NCI-H510A treated with DMSO at 0.1 percent for 48 hours (cell line): ENCODE data around the gene RBM39.
"Not testable (repeated sequence)": the region's sequence is repeated elsewhere in the genome, so short reads cannot be mapped to it uniquely, and the experiment has no call there.

Source experiments
- DNase-seq: peaks from one replicate; lab custom pipeline; 2025; lab: John Stamatoyannopoulos, UW

The RBM39 gene

DNA sequence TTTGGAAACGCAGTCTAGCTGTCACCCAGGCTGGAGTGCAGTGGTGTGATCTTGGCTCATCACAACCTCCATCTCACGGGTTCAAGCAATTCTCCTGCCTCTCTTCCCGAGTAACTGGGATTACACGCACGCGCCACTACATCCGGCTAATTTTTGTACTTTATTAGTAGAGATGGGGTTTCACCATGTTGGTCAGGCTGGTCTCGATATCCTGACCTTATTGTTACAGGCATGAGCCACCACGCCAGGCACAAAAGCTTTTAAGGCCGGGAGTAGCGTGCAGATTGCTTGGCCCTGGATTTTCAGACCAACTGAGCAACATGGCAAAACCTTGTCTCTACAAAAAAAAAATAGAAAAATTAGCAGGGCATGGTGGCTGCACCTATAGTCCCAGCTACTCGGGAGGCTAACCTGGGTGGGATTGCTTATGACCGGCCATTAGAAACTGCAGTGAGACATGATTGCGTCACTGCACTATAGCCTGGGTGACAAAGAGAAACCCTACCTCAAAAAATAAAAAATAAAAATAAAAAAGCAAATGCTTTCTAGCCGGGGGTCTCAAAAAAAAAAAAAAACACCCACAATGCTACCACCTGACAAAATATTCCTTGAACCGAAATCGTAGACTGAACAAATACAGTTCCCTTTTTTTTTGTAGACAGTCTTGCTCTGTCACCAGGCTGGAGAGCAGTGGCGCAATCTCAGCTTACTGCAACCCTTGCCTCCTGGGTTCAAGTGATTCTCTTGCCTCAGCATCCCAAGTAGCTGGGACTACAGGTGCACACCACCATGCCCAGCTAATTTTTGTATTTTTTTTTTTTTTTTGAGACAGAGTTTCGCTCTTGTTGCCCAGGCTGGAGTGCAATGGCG, 15.0 kb downstream of the RBM39 start:
- no peak for DNase-seq

DNA sequence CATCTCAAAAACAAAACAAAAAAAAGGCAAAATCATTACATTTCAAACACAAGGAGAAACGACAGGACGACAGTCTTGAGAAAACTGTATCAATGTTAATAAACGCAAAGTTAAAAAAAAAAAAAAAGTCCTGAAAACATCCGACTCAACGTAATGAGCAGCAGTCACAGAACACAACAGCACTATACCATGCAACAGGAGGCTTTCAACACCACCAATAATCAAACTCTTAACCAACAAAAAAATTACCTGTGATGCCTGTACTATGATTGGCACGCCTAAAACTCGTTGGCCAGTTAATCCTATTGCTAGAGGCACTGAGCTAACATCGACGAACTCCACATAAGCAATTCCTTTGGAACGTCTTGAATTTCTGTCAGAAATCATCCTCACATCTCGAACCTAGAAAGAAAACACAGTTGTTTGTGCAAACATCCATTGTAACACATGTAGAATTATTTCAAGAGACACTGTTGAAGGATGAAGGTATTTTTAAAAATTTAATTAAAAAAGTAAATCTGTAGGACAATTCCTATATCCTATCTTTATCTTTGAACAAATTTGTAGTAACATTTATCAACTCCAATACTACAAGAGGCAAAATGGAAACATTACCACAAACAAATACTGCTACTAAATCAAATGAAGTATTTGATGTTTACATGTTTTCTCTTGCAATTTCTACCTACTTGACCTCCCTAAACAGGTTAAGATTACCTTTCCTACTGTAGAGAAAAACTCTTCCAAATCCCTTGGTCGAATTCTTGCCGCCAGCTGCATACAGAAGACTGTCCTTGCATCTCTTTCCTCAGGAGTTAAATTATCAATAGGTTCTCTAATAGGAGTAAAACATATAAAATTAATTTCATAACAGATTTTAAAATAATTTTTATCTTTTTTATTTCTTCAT, 17.5 kb downstream of the RBM39 start:
- DNase-seq: no peak

- not testable (repeated sequence) for DNase-seq
Measured at GRCh38 chr20:35723652-35724320, 18.3 kb downstream of the RBM39 start.

DNA sequence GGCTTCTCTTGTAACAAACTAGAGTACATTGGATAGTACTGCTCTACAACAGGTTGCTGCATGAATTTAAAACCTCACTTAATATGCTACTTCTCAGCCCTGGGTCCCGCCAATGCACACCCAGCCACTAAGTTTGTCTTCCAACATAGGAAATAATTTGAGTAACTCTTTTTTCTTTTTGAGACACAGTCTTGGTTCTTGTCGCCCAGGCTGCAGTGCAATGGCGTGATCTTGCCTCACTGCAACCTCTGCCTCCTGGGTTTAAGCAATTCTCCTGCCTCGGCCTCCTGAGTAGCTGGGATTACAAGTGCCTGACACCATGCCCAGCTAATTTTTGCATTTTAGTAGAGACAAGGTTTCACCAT, 18.8 kb downstream of the RBM39 start:
- not testable (repeated sequence) for DNase-seq

DNA sequence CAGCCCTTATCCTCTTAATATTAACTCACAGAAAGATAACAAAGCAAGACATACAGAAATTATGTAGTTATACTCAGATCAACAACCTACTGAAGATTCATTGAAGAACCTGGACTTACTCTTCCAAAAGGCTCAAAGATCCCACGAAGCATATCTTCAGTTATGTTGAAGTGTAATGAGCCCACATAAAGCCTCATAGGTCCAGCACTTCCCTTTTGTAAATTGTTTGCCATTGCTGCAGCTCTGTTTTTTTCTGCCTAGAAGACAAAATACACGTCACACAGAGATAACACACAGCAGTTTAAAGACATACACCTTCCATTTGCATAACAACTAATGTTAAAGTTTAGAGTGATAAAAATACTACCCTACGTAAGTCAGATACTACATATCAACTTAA, 20.4 kb downstream of the RBM39 start:
- no peak for DNase-seq

DNA sequence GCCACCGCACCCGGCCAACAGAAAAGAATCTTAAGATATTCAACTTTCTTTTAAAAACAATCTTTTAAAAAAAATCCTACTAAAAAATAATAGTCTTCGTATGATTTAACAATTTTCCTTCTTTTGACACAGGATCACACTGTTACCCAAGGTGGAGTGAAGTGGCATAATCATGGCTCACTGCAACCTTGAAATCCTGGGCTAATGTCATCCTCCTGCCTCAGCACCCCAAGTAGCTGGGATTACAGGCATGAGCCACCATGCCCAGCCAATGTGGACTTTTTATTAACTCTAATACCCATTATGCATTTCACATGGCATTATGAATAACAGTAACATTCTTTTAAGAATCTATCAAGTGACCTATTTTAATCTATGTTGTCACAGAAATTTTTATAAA, 20.8 kb downstream of the RBM39 start:
- DNase-seq: no peak

DNA sequence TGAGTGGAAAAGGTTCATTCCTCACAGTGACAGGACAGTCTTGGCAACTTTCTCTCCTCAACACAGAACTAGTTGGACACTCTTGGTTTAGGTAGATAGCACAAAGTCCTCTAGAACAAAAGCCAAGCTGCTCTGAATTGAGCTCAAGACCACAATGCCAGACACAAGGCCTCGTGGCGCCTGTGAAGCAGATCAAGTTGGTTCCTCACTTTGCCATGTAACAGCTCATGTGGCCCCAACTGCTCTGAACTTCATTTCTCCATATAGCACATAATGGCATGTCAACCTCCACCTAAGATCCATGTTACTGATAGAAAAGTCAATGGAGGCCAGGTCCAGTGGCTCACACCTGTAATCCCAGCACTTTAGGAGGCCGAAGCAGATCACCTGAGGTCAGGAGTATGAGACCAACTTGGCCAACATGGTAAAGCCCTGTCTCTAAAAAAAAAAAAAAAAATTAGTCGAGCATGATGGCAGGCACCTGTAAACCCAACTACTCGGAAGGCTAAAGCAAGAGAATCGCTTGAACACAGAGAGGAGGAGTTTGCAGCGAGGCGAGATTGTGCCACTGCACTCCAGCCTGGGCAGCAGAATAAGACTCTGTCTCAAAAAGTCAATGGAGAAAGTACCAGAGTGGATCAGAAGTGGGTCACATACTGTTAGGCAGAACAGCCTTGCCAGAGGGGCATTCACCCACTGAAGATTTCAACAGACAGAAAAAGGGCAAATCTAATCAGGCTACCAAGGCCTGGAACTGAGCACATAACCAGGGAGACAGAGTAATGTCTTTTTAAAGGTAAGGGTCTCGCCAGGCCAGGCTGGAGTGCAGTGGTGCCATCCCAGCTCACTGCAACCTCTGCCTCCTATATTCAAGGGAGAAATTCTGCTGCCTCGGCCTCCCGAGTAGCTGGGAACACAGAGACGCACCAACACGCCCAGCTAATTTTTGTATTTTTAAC, 21.6 kb downstream of the RBM39 start:
- DNase-seq: no peak

- DNase-seq: no peak
Measured at GRCh38 chr20:35719717-35720116, 22.3 kb downstream of the RBM39 start.

DNA sequence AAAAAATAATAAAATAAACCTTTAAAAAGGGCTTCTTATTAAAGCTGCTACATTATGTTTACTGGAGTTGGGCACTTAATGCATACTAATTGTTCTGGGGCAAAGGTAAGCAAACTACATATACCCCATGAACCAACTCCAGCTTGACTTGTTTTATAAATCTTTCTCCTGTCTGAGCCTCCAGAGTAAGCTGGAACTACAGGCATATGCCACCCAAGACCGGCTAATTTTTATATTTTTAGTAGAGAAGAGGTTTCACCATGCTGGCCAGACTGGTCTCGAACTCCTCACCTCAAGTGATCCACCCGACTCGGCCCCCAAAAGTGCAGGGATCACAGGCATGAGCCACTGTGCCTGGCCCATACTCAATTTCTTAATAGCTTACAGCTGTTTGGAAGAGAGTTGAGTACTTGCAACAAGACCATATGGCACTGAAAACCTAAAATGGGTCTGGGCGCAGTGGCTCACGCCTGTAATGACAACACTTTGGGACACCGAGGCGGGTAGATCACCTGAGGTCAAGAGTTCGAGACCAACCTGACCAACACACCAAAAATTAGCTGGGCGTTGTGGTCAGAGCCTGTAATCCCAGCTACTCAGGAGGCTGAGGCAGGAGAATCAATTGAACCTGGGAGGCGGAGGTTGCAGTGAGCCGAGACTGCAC, 23.0 kb downstream of the RBM39 start:
- DNase-seq: no peak

GRCh38 chr20:35718321-35718720, 23.7 kb downstream of the RBM39 start:
- DNase-seq: not testable (repeated sequence)

DNA sequence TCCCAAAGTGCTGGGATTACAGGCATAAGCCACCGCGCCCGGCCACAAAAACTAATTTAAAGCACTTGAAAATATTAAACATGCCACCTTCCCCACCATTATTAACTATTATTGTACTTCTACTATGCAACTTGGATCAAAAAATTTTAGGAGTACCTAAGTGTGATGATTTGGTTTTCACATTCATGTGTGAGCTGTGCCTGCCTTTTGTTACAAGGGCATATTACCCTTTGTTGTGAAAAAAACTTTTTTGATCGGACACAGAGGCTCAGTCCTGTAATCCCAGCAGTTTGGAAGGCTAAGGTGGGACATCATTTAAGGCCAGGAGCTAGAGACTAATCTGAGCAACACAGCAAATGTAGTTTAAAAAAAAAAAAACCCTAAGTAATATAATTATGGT, 25.7 kb downstream of the RBM39 start:
- no peak for DNase-seq

- DNase-seq: no peak
Measured at GRCh38 chr20:35715652-35716051, 26.4 kb downstream of the RBM39 start.

GRCh38 chr20:35714127-35714526, 27.9 kb downstream of the RBM39 start:
- DNase-seq: no peak

GRCh38 chr20:35713120-35713519, 28.9 kb downstream of the RBM39 start:
- DNase-seq: not testable (repeated sequence)

- DNase-seq: no peak
Measured at GRCh38 chr20:35711588-35712209, 30.4 kb downstream of the RBM39 start.

GRCh38 chr20:35710884-35711587, 31.0 kb downstream of the RBM39 start:
- DNase-seq: no peak

DNA sequence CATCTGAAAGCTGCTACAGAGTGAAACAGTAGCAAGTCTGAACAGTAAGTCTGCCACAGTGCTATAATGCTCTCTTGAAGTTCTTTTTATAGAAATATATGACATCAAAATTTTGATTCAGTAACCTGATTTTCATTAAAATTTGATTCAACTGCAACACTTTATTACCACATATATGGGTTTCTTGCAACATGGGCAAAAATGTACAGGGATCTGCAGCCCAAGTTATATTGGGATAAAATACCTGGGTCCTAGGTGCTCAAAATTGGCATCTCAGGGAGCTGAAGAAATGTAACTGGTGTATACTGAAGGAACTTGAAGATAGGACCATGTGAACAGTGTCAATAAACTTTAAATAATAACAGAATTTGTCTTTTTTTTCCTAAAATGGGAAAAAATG, 32.0 kb downstream of the RBM39 start:
- no peak for DNase-seq

DNA sequence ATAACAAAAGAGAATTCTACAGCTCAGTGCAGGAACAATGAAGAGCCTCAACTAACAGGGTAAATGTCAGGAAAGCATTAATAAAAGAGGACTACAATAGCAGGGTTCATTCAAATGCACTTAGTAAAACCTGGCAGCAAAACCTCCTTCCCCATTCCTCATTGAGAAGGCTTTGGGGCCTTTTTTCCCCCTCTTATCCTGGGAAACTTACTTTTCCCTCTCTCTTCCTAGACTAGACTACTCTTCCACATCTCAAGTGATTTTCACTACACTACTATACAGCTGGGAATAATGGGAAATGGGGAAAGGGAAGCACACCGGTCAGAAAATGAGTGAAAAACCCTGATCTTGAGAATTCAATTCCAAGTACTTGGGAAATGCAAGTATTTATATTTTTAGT, 32.8 kb downstream of the RBM39 start:
- no peak for DNase-seq

- no peak for DNase-seq
Measured at GRCh38 chr20:35708502-35708901, 33.6 kb downstream of the RBM39 start.
